ENCODE results near the gene PAGE2B.
"Not testable (repeated sequence)": the region's sequence is repeated elsewhere in the genome, so short reads cannot be mapped to it uniquely, and the experiment has no call there.

PAGE2B gene

GRCh38 chrX:55109306-55109705 is 34.5 kb downstream of the PAGE2B start:
- DNase-seq (ENCODE audit: low read depth) = no peak

GRCh38 chrX:55111578-55112254 is 36.9 kb downstream of the PAGE2B start:
- no peak for DNase-seq (ENCODE audit: low read depth)

- not testable (repeated sequence) for DNase-seq (ENCODE audit: low read depth)
Measured at GRCh38 chrX:55116589-55116988, 41.8 kb downstream of the PAGE2B start.

GRCh38 chrX:55118574-55118973 is 43.7 kb downstream of the PAGE2B start:
- no peak for DNase-seq (ENCODE audit: low read depth)

GRCh38 chrX:55119271-55119670 is 44.4 kb downstream of the PAGE2B start:
- DNase-seq (ENCODE audit: low read depth) = no peak

- no peak for DNase-seq (ENCODE audit: low read depth)
Measured at GRCh38 chrX:55119712-55120111, 44.9 kb downstream of the PAGE2B start.

- DNase-seq (ENCODE audit: low read depth) = no peak
Measured at GRCh38 chrX:55120761-55121358, 46.0 kb downstream of the PAGE2B start.

GRCh38 chrX:55123900-55124299 is 49.1 kb downstream of the PAGE2B start:
- no peak for DNase-seq (ENCODE audit: low read depth)

- DNase-seq (ENCODE audit: low read depth) = no peak
Measured at GRCh38 chrX:55127692-55128091, 52.9 kb downstream of the PAGE2B start.
